ENCODE data around the gene NUP210L. TPM values are rescaled to one million over a fixed set of nuclear protein-coding genes. Genes with fewer than 3 reads are reported as not detected.
"Not testable (repeated sequence)": the region's sequence is repeated elsewhere in the genome, so short reads cannot be mapped to it uniquely, and the experiment has no call there.

NUP210L gene
- total and polyA plus RNA-seq, 2 donors from 2014 or later, result 0.06 TPM; not detected in 1

- FAIRE-seq (no peak), DNase-seq (no peak)
- intact Hi-C loops (cut with DNase I), result no loop called here
- H3K27me3 ChIP-seq (ENCODE audit: control insufficient read depth, insufficient read depth, low read length), result no peaks in the 10 kb centered on the region
- H3K4me3 ChIP-seq (ENCODE audit: low read length in 3 of 3), result no peak overlapping the region
- no peaks in the 10 kb centered on the region for H3K9me3 ChIP-seq (ENCODE audit: control insufficient read depth in 2 of 3, insufficient read depth in 1 of 3, low read length in 3 of 3)
- no peaks in the 10 kb centered on the region for H3K4me1 ChIP-seq (ENCODE audit: control insufficient read depth in 2 of 3, insufficient read depth in 2 of 3, low read depth in 1 of 3, low read length in 3 of 3)
- no peak overlapping the region for H3K9ac ChIP-seq (ENCODE audit: low read length in 3 of 3)
- H3K36me3 ChIP-seq (ENCODE audit: control insufficient read depth in 2 of 3, insufficient read depth in 3 of 3, low read length in 3 of 3), result no peaks in the 10 kb centered on the region
- TF ChIP-seq CTCF (IDR thresholded peaks at IDR 0.05; ENCODE audit: borderline replicate concordance, extremely low read depth, insufficient read depth), result no peak
- no peak overlapping the region for H3K27ac ChIP-seq (ENCODE audit: low read depth in 2 of 2, low read length in 2 of 2)
Measured at GRCh38 chr1:154019269-154019668, 135.6 kb downstream of the NUP210L start.

GRCh38 chr1:154014154-154014907 is 140.5 kb downstream of the NUP210L start:
- Histone ChIP-seq H3K9me3 (ENCODE audit: control insufficient read depth in 2 of 3, insufficient read depth in 1 of 3, low read length in 3 of 3) (no peaks in the 10 kb centered on the region), H3K4me1 (ENCODE audit: control insufficient read depth in 2 of 3, insufficient read depth in 2 of 3, low read depth in 1 of 3, low read length in 3 of 3) (no peaks in the 10 kb centered on the region), H3K27ac (ENCODE audit: low read depth in 2 of 2, low read length in 2 of 2) (no peak overlapping the region), H3K36me3 (ENCODE audit: control insufficient read depth in 2 of 3, insufficient read depth in 3 of 3, low read length in 3 of 3) (no peaks in the 10 kb centered on the region), H3K9ac (ENCODE audit: low read length in 3 of 3) (no peak overlapping the region), H3K27me3 (ENCODE audit: control insufficient read depth, insufficient read depth, low read length) (no peaks in the 10 kb centered on the region), H3K4me3 (ENCODE audit: low read length in 3 of 3) (no peak overlapping the region)
- no peak for FAIRE-seq
- DNase-seq, result no peak
- intact Hi-C loops (cut with DNase I), result no loop called here
- TF ChIP-seq CTCF (IDR thresholded peaks at IDR 0.05; ENCODE audit: borderline replicate concordance, extremely low read depth, insufficient read depth), result no peak

GRCh38 chr1:154012543-154012942 is 142.3 kb downstream of the NUP210L start:
- intact Hi-C loops (cut with DNase I); FAIRE-seq; H3K27ac ChIP-seq (ENCODE audit: low read depth in 2 of 2, low read length in 2 of 2); H3K36me3 ChIP-seq (ENCODE audit: control insufficient read depth in 2 of 3, insufficient read depth in 3 of 3, low read length in 3 of 3); H3K9ac ChIP-seq (ENCODE audit: low read length in 3 of 3); DNase-seq; H3K4me1 ChIP-seq (ENCODE audit: control insufficient read depth in 2 of 3, insufficient read depth in 2 of 3, low read depth in 1 of 3, low read length in 3 of 3); H3K4me3 ChIP-seq (ENCODE audit: low read length in 3 of 3); H3K27me3 ChIP-seq (ENCODE audit: control insufficient read depth, insufficient read depth, low read length); H3K9me3 ChIP-seq (ENCODE audit: control insufficient read depth in 2 of 3, insufficient read depth in 1 of 3, low read length in 3 of 3): not testable (repeated sequence)

- no peaks in the 10 kb centered on the region for H3K27me3 ChIP-seq (ENCODE audit: control insufficient read depth, insufficient read depth, low read length)
- no peaks in the 10 kb centered on the region for H3K36me3 ChIP-seq (ENCODE audit: control insufficient read depth in 2 of 3, insufficient read depth in 3 of 3, low read length in 3 of 3)
- no peaks in the 10 kb centered on the region for H3K4me1 ChIP-seq (ENCODE audit: control insufficient read depth in 2 of 3, insufficient read depth in 2 of 3, low read depth in 1 of 3, low read length in 3 of 3)
- no peak overlapping the region for H3K27ac ChIP-seq (ENCODE audit: low read depth in 2 of 2, low read length in 2 of 2)
- no peaks in the 10 kb centered on the region for H3K9me3 ChIP-seq (ENCODE audit: control insufficient read depth in 2 of 3, insufficient read depth in 1 of 3, low read length in 3 of 3)
- DNase-seq, result no peak
- intact Hi-C loops (cut with DNase I), result no loop called here
- no peak overlapping the region for H3K9ac ChIP-seq (ENCODE audit: low read length in 3 of 3)
- TF ChIP-seq CTCF (IDR thresholded peaks at IDR 0.05; ENCODE audit: borderline replicate concordance, extremely low read depth, insufficient read depth), result no peak
- H3K4me3 ChIP-seq (ENCODE audit: low read length in 3 of 3), result no peak overlapping the region
- no peak for FAIRE-seq
Measured at GRCh38 chr1:154012129-154012528, 142.7 kb downstream of the NUP210L start.
